GM23338 (cell line): ENCODE results near the gene SPNS1. TPM values are rescaled to one million over a fixed set of nuclear protein-coding genes. Genes with fewer than 3 reads are reported as not detected.

ENCODE experiments used
- ATAC-seq: fragments of 200-7000 bp; cut with Tn5 transposase; 3 replicates; pipeline ENCODE4 v1.9.1; 2020
- DNase-seq: peaks from one replicate; pipeline ENCODE4 v3.0.0-alpha.2; 2015; ENCODE audit warnings: low spot score
- H2AFZ ChIP-seq: fragments of 200-600 bp; sonication (generic); 2 replicates; pipeline ENCODE4 v1.8.0; 2016; ENCODE audit warnings: antibody characterized with exemption, mild to moderate bottlenecking, moderate library complexity
- H3F3A ChIP-seq: fragments of 200-600 bp; sonication (generic); replicated peaks from 2 replicates; pipeline ENCODE4 v1.8.0; 2017; ENCODE audit warnings: antibody characterized with exemption, mixed run types, low read depth
- H3K27ac ChIP-seq: fragments of 200-600 bp; sonication (generic); 2 replicates; pipeline ENCODE4 v1.6.1; 2016; ENCODE audit warnings: low read depth
- H3K27me3 ChIP-seq: fragments of 200-600 bp; sonication (generic); 2 replicates; pipeline ENCODE4 v1.8.0; 2016; ENCODE audit warnings: mild to moderate bottlenecking, mixed run types, moderate library complexity; ENCODE audit not compliant: insufficient read depth
- H3K36me3 ChIP-seq: fragments of 200-600 bp; sonication (generic); 2 replicates; pipeline ENCODE4 v1.8.0; 2016; ENCODE audit warnings: mild to moderate bottlenecking; ENCODE audit not compliant: insufficient read depth
- H3K4me1 ChIP-seq: fragments of 200-600 bp; sonication (generic); 2 replicates; pipeline ENCODE4 v1.8.0; 2016; ENCODE audit warnings: mild to moderate bottlenecking, moderate library complexity; ENCODE audit not compliant: insufficient read depth
- H3K4me2 ChIP-seq: fragments of 200-600 bp; sonication (generic); 2 replicates; pipeline ENCODE4 v1.7.1; 2017; ENCODE audit warnings: mixed run types
- H3K4me3 ChIP-seq: fragments of 200-600 bp; sonication (generic); 2 replicates; pipeline ENCODE4 v1.6.1; 2016; ENCODE audit warnings: mixed run types
- H3K79me2 ChIP-seq: fragments of 200-600 bp; sonication (generic); replicated peaks from 2 replicates; pipeline ENCODE4 v1.8.0; 2017; ENCODE audit warnings: mild to moderate bottlenecking; ENCODE audit not compliant: insufficient read depth
- H3K9me2 ChIP-seq: fragments of 200-600 bp; sonication (generic); 2 replicates; pipeline ENCODE4 v1.8.0; 2017; ENCODE audit not compliant: insufficient read depth
- H4K20me1 ChIP-seq: fragments of 200-600 bp; sonication (generic); replicated peaks from 2 replicates; pipeline ENCODE4 v1.8.0; 2017; ENCODE audit warnings: mild to moderate bottlenecking; ENCODE audit not compliant: insufficient read depth
- H3K27ac Mint-ChIP-seq: 2 replicates; pipeline ENCODE4 v1.8.0; 2020; ENCODE audit warnings: inconsistent platforms, mild to moderate bottlenecking, moderate library complexity, mixed read lengths
- H3K27me3 Mint-ChIP-seq: 3 replicates; pipeline ENCODE4 v1.8.0; 2022; ENCODE audit warnings: low read depth, mild to moderate bottlenecking, moderate library complexity, mixed read lengths, inconsistent platforms; ENCODE audit not compliant: insufficient read depth, poor library complexity
- H3K36me3 Mint-ChIP-seq: 3 replicates; pipeline ENCODE4 v1.8.0; 2021; ENCODE audit warnings: low read depth, mild to moderate bottlenecking, inconsistent platforms, moderate library complexity, mixed read lengths
- H3K4me1 Mint-ChIP-seq: 3 replicates; pipeline ENCODE4 v1.8.0; 2020; ENCODE audit warnings: mild to moderate bottlenecking, inconsistent platforms, mixed read lengths
- H3K4me3 Mint-ChIP-seq: 3 replicates; pipeline ENCODE4 v1.8.0; 2021; ENCODE audit warnings: moderate library complexity, mild to moderate bottlenecking, inconsistent platforms, mixed read lengths
- H3K9me3 Mint-ChIP-seq: 3 replicates; pipeline ENCODE4 v1.8.0; 2020; ENCODE audit warnings: moderate library complexity, mild to moderate bottlenecking, inconsistent platforms, mixed read lengths
- CREB1 ChIP-seq: fragments of 250-450 bp; sonication (Bioruptor Pico); IDR thresholded peaks from 2 replicates; pipeline ENCODE4 v1.5.0; 2020; ENCODE audit warnings: low read depth, mild to moderate bottlenecking, moderate library complexity
- EZH2phosphoT487 ChIP-seq: fragments of 200-600 bp; sonication (generic); IDR thresholded peaks from one replicate; pipeline ENCODE4 v1.8.1; 2018; ENCODE audit warnings: antibody characterized with exemption; ENCODE audit not compliant: unreplicated experiment
- JUNB ChIP-seq: IDR thresholded peaks from one replicate; pipeline ENCODE4 v1.6.1; 2016; ENCODE audit warnings: antibody characterized with exemption; ENCODE audit not compliant: unreplicated experiment
- POLR2AphosphoS5 ChIP-seq: IDR thresholded peaks from 2 replicates; pipeline ENCODE4 v1.6.1; 2016; ENCODE audit warnings: antibody characterized with exemption, low read depth
- STAT1 ChIP-seq: IDR thresholded peaks from one replicate; pipeline ENCODE4 v1.6.1; 2016; ENCODE audit warnings: antibody characterized with exemption; ENCODE audit not compliant: unreplicated experiment
- ZNF114 ChIP-seq: fragments of 250-450 bp; sonication (Bioruptor Pico); IDR thresholded peaks from 2 replicates; pipeline ENCODE4 v1.5.0; 2020; ENCODE audit warnings: mild to moderate bottlenecking, moderate library complexity
- polyA plus RNA-seq: library from polyadenylated mRNA; unstranded; fragments of >200 nt; fragmentation: Nextera tagmentation; extraction: Ambion mirVana; gene quantifications from 2 replicates; pipeline ENCODE4 v1.2.1, GENCODE V29; 2016
- total RNA-seq: library from RNA; depleted of rRNA; stranded (reverse); fragments of >200 nt; shearing (Covaris generic); gene quantifications from 2 replicates; pipeline ENCODE4 v1.2.3, GENCODE V29; 2014
- TF ChIP-seq, protein P1 (sequence below): IDR thresholded peaks from 2 replicates; pipeline ENCODE4 v1.6.1; 2016; ENCODE audit warnings: antibody characterized with exemption
- TF ChIP-seq, protein P2 (sequence below): fragments of 250-450 bp; sonication (Bioruptor Pico); IDR thresholded peaks from 2 replicates; pipeline ENCODE4 v1.5.0; 2020; ENCODE audit warnings: mild to moderate bottlenecking, moderate library complexity
- TF ChIP-seq, protein P3 (sequence below): IDR thresholded peaks from one replicate; pipeline ENCODE4 v1.6.1; 2018; ENCODE audit warnings: antibody characterized with exemption; ENCODE audit not compliant: unreplicated experiment

The SPNS1 gene
- total and polyA plus RNA-seq, 2 experiments from 2014 or later, result 37.2 to 48.5 TPM

DNA sequence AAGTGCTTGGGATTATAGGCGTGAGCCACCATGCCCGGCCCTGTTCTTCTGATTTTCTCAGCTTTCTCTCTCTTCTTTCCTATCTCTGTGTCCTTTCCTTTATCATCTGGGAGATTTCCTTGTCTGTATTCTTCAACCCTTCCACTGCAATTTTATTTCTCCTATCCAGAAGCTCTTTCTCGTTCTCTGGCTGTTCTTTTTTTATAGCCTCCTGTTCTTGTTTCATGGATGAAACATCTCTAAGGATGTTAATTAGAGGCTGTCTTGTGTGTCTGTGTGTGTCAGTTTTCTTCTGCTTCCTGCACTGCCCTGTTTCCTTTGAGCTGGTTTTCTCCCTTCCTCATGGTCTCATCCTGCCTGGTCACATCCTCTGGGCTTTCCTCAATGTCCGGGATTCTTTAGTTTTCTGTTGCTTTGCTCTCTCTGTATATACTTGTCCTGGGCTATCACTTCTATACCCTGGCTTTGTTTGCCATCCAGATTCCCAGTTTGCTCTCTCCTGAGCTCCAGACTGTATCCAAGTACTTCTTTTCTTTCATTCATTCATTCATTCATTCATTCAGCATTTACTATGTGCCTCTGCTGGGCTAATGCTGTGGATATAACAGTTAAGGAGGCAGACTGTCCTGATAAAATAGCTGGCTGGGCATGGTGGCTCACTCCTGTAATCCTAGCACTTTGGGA is 12.7 kb downstream of the SPNS1 start:
- Histone ChIP-seq H3K4me1 (no peaks in the 10 kb centered on the region), H3K9me2 (no peaks in the 10 kb centered on the region), H3K4me2 (no peak overlapping the region), H3K27me3 (no peaks in the 10 kb centered on the region), H3K79me2 (no peaks in the 10 kb centered on the region), H3K36me3 (0 out of 2 replicates have a peak, but pooled peaks cover 4% of the 10 kb centered on the region), H3K27ac (no peak overlapping the region), H3K4me3 (no peak overlapping the region), H4K20me1 (no peaks in the 10 kb centered on the region), H2AFZ (no peak overlapping the region), H3F3A (no peaks in the 10 kb centered on the region)
- peaks cover 25% of the 10 kb centered on the region for H3K36me3 Mint-ChIP-seq
- no peak overlapping the region for H3K4me3 Mint-ChIP-seq
- no peaks in the 10 kb centered on the region for H3K4me1 Mint-ChIP-seq
- peaks cover 14% of the 10 kb centered on the region for H3K27me3 Mint-ChIP-seq
- ATAC-seq, result no peak
- no peak for TF ChIP-seq ZNF114
- TF ChIP-seq, protein P1, sequence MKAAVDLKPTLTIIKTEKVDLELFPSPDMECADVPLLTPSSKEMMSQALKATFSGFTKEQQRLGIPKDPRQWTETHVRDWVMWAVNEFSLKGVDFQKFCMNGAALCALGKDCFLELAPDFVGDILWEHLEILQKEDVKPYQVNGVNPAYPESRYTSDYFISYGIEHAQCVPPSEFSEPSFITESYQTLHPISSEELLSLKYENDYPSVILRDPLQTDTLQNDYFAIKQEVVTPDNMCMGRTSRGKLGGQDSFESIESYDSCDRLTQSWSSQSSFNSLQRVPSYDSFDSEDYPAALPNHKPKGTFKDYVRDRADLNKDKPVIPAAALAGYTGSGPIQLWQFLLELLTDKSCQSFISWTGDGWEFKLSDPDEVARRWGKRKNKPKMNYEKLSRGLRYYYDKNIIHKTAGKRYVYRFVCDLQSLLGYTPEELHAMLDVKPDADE, result no peak
- DNase-seq, result no peak
- no peaks in the 10 kb centered on the region; the same call in 1 of the 3 replicates for H3K9me3 Mint-ChIP-seq
- no peak overlapping the region for H3K27ac Mint-ChIP-seq

DNA sequence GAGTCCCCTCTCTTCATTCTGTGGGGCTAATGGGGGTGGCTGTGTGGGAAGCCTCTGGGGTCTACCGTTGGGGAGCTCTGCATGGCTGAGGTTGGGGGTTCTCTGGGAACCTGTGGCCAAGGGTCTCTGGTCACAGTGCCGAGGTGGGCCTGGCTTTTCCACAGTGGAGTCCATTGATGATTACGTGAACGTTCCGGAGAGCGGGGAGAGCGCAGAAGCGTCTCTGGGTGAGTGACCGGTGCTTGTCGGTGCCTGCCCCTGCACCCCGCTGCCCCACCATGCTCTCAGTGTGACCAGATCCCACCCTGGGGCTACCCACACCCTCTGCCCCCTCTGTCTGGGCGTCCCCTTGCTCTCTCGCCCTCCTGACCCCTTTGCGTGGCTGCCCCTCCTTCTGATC is 14.8 kb downstream of the SPNS1 start:
- no peaks in the 10 kb centered on the region; the same call in 1 of the 3 replicates for H3K9me3 Mint-ChIP-seq
- Histone ChIP-seq H3F3A (no peaks in the 10 kb centered on the region), H3K4me3 (no peak overlapping the region), H2AFZ (no peak overlapping the region), H3K27me3 (no peaks in the 10 kb centered on the region), H3K27ac (no peak overlapping the region), H4K20me1 (no peaks in the 10 kb centered on the region), H3K4me2 (no peak overlapping the region), H3K36me3 (0 out of 2 replicates have a peak, but pooled peaks cover 4% of the 10 kb centered on the region), H3K4me1 (no peaks in the 10 kb centered on the region), H3K9me2 (no peaks in the 10 kb centered on the region), H3K79me2 (no peaks in the 10 kb centered on the region)
- no peak overlapping the region for H3K27ac Mint-ChIP-seq
- H3K4me3 Mint-ChIP-seq, result no peak overlapping the region
- no peaks in the 10 kb centered on the region for H3K4me1 Mint-ChIP-seq
- H3K27me3 Mint-ChIP-seq, result peaks cover 8% of the 10 kb centered on the region
- no peak for ATAC-seq
- peaks cover 7% of the 10 kb centered on the region for H3K36me3 Mint-ChIP-seq
- DNase-seq, result no peak
- TF ChIP-seq JUNB, result no peak
- TF ChIP-seq STAT1, result no peak
- TF ChIP-seq EZH2phosphoT487, result no peak
- no peak for TF ChIP-seq POLR2AphosphoS5
- TF ChIP-seq, protein P2, sequence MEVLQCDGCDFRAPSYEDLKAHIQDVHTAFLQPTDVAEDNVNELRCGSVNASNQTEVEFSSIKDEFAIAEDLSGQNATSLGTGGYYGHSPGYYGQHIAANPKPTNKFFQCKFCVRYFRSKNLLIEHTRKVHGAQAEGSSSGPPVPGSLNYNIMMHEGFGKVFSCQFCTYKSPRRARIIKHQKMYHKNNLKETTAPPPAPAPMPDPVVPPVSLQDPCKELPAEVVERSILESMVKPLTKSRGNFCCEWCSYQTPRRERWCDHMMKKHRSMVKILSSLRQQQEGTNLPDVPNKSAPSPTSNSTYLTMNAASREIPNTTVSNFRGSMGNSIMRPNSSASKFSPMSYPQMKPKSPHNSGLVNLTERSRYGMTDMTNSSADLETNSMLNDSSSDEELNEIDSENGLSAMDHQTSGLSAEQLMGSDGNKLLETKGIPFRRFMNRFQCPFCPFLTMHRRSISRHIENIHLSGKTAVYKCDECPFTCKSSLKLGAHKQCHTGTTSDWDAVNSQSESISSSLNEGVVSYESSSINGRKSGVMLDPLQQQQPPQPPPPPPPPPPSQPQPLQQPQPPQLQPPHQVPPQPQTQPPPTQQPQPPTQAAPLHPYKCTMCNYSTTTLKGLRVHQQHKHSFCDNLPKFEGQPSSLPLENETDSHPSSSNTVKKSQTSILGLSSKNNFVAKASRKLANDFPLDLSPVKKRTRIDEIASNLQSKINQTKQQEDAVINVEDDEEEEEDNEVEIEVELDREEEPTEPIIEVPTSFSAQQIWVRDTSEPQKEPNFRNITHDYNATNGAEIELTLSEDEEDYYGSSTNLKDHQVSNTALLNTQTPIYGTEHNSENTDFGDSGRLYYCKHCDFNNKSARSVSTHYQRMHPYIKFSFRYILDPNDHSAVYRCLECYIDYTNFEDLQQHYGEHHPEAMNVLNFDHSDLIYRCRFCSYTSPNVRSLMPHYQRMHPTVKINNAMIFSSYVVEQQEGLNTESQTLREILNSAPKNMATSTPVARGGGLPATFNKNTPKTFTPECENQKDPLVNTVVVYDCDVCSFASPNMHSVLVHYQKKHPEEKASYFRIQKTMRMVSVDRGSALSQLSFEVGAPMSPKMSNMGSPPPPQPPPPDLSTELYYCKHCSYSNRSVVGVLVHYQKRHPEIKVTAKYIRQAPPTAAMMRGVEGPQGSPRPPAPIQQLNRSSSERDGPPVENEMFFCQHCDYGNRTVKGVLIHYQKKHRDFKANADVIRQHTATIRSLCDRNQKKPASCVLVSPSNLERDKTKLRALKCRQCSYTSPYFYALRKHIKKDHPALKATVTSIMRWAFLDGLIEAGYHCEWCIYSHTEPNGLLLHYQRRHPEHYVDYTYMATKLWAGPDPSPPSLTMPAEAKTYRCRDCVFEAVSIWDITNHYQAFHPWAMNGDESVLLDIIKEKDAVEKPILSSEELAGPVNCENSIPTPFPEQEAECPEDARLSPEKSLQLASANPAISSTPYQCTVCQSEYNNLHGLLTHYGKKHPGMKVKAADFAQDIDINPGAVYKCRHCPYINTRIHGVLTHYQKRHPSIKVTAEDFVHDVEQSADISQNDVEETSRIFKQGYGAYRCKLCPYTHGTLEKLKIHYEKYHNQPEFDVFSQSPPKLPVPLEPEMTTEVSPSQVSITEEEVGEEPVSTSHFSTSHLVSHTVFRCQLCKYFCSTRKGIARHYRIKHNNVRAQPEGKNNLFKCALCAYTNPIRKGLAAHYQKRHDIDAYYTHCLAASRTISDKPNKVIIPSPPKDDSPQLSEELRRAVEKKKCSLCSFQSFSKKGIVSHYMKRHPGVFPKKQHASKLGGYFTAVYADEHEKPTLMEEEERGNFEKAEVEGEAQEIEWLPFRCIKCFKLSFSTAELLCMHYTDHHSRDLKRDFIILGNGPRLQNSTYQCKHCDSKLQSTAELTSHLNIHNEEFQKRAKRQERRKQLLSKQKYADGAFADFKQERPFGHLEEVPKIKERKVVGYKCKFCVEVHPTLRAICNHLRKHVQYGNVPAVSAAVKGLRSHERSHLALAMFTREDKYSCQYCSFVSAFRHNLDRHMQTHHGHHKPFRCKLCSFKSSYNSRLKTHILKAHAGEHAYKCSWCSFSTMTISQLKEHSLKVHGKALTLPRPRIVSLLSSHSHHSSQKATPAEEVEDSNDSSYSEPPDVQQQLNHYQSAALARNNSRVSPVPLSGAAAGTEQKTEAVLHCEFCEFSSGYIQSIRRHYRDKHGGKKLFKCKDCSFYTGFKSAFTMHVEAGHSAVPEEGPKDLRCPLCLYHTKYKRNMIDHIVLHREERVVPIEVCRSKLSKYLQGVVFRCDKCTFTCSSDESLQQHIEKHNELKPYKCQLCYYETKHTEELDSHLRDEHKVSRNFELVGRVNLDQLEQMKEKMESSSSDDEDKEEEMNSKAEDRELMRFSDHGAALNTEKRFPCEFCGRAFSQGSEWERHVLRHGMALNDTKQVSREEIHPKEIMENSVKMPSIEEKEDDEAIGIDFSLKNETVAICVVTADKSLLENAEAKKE, result no peak
- TF ChIP-seq, protein P1, result no peak
- TF ChIP-seq CREB1 (CRISPR knock-in tag), result no peak
- TF ChIP-seq, protein P3, sequence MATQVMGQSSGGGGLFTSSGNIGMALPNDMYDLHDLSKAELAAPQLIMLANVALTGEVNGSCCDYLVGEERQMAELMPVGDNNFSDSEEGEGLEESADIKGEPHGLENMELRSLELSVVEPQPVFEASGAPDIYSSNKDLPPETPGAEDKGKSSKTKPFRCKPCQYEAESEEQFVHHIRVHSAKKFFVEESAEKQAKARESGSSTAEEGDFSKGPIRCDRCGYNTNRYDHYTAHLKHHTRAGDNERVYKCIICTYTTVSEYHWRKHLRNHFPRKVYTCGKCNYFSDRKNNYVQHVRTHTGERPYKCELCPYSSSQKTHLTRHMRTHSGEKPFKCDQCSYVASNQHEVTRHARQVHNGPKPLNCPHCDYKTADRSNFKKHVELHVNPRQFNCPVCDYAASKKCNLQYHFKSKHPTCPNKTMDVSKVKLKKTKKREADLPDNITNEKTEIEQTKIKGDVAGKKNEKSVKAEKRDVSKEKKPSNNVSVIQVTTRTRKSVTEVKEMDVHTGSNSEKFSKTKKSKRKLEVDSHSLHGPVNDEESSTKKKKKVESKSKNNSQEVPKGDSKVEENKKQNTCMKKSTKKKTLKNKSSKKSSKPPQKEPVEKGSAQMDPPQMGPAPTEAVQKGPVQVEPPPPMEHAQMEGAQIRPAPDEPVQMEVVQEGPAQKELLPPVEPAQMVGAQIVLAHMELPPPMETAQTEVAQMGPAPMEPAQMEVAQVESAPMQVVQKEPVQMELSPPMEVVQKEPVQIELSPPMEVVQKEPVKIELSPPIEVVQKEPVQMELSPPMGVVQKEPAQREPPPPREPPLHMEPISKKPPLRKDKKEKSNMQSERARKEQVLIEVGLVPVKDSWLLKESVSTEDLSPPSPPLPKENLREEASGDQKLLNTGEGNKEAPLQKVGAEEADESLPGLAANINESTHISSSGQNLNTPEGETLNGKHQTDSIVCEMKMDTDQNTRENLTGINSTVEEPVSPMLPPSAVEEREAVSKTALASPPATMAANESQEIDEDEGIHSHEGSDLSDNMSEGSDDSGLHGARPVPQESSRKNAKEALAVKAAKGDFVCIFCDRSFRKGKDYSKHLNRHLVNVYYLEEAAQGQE, result no peak
